Activated naive CD4-positive, alpha-beta T cell treated with anti-CD3 and anti-CD28 coated beads, Interleukin-2, amount 50 U/mL, for 24 hours (primary cell): ENCODE data around the gene ZNF750.

ENCODE experiments used
- H3K27ac Mint-ChIP-seq: one replicate; pipeline ENCODE4 v1.8.0; 2021; ENCODE audit warnings: mild to moderate bottlenecking, mixed read lengths
- H3K27me3 Mint-ChIP-seq: one replicate; pipeline ENCODE4 v1.8.0; 2021; ENCODE audit warnings: mixed read lengths
- H3K36me3 Mint-ChIP-seq: one replicate; pipeline ENCODE4 v1.8.0; 2021; ENCODE audit warnings: mixed read lengths
- H3K4me1 Mint-ChIP-seq: one replicate; pipeline ENCODE4 v1.8.0; 2021; ENCODE audit warnings: mixed read lengths
- H3K4me3 Mint-ChIP-seq: one replicate; pipeline ENCODE4 v1.8.0; 2021; ENCODE audit warnings: mild to moderate bottlenecking, mixed read lengths
- H3K9me3 Mint-ChIP-seq: one replicate; pipeline ENCODE4 v1.8.0; 2021; ENCODE audit warnings: mixed read lengths

The ZNF750 gene

DNA sequence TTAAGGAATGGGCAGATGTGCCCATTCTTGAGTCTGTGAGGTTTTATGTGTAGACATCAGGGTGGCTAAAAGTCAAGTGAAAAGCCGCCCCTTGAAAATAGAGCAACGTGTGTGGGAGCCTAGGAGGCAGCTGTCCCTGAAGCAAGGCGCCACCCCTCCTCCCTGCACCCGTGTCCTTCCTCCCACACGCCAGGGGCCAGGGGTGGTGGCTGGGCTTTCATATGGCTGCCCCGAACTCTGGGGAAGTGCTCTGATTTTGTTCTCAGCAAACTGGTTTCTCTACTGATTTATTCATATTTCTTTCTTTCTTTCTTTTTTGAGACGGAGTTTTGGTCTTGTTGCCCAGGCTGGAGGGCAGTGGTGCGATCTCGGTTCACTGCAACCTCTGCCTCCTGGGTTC is 4.7 kb downstream of the ZNF750 start:
- Mint-ChIP-seq H3K36me3 (no peaks in the 10 kb centered on the region), H3K27me3 (no peaks in the 10 kb centered on the region), H3K4me3 (no peak overlapping the region), H3K27ac (no peak overlapping the region), H3K9me3 (no peaks in the 10 kb centered on the region), H3K4me1 (no peaks in the 10 kb centered on the region)

GRCh38 chr17:82832881-82833475 is 6.8 kb downstream of the ZNF750 start:
- Mint-ChIP-seq H3K4me3 (no peak overlapping the region), H3K27me3 (no peaks in the 10 kb centered on the region), H3K27ac (no peak overlapping the region), H3K9me3 (no peaks in the 10 kb centered on the region), H3K36me3 (peaks cover 5% of the 10 kb centered on the region), H3K4me1 (no peaks in the 10 kb centered on the region)

DNA sequence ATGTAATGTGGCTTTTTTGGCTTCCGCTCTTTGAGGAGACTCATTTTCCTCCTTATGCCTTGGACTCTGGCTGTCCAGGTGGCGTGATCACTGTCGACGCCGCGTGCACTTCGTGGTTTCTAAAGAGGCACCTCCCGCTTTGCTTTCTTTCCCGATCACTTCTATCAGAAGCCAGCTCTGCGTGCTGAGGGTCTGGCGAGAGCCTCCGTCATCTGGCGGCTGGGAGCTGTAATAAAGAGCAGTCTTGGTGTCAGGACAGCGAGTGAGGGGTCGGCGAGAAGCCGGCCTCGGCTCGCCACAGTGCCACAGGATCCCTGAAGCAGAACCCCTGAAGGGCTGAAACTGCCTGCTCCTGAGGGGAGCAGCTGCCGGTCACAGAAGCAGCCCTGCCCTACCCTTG is 7.4 kb downstream of the ZNF750 start:
- Mint-ChIP-seq H3K27me3 (no peaks in the 10 kb centered on the region), H3K36me3 (peaks cover 8% of the 10 kb centered on the region), H3K4me3 (no peak overlapping the region), H3K9me3 (no peaks in the 10 kb centered on the region), H3K4me1 (no peaks in the 10 kb centered on the region), H3K27ac (no peak overlapping the region)

DNA sequence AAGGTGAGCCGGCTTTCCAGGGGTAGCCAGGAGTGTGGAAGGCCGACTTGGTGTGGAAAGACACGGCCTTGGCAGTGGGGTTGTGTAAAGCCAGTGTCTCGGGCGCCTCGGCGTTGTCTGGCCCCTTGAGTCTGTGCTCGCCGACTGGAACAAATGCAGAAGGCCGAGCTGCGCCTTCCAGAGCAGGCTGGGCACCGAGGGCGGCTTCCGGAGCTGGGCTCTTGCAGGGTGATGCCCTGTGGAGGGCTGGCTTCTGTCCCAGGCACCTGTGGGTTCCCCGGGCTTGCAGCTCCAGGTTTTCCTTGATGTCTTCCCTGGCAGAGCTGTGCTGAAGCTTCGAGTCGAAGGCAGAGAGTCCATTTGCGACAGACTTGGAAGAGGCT is 8.0 kb downstream of the ZNF750 start:
- H3K27me3 Mint-ChIP-seq: no peaks in the 10 kb centered on the region
- no peaks in the 10 kb centered on the region for H3K4me1 Mint-ChIP-seq
- H3K36me3 Mint-ChIP-seq: peaks cover 8% of the 10 kb centered on the region
- H3K27ac Mint-ChIP-seq: no peak overlapping the region
- no peaks in the 10 kb centered on the region for H3K9me3 Mint-ChIP-seq
- no peak overlapping the region for H3K4me3 Mint-ChIP-seq

DNA sequence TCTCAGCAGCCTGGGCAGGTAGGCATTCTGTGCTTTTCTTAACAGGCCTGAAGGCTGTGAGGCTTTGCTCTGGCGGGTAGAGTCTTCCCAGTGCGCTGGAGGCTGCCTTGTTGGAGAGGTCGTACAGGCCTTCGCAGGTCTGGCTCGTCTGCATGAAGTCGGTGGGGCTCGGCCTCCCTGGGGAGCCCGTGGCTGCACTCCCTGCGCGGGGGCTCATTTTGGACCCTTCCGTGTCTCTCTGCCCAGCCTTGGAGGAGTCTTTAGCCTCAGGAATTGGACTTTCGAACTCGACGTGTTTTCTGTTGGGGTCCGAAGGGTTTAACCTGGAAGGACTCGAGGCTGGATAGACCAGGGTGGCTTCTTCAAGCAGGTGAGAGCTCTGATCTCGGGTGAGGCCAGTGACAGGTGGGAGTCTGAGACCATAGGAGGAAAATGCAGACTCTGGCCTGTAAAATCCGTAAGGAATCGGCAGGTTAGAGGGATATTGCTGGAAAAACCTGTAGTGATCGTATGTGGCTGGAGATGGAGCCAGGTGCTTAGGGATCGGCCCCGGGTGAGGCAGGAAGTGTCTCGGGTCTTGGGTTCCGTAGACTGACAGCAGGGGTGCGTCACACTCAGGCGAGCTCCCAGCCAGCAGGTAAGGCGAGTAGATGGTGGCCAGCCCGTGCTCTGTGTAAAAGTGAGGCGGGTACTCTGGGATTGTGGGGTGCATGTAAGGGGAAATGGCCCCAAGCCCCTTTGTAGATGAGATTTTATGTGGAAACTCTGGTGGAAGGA is 8.6 kb downstream of the ZNF750 start:
- Mint-ChIP-seq H3K27me3 (no peaks in the 10 kb centered on the region), H3K9me3 (no peaks in the 10 kb centered on the region), H3K4me3 (no peak overlapping the region), H3K27ac (no peak overlapping the region), H3K4me1 (no peaks in the 10 kb centered on the region), H3K36me3 (peaks cover 8% of the 10 kb centered on the region)

- no peaks in the 10 kb centered on the region for H3K4me1 Mint-ChIP-seq
- peaks cover 8% of the 10 kb centered on the region for H3K36me3 Mint-ChIP-seq
- no peaks in the 10 kb centered on the region for H3K9me3 Mint-ChIP-seq
- no peak overlapping the region for H3K27ac Mint-ChIP-seq
- no peaks in the 10 kb centered on the region for H3K27me3 Mint-ChIP-seq
- no peak overlapping the region for H3K4me3 Mint-ChIP-seq
Observed at GRCh38 chr17:82830249-82830661, 9.6 kb downstream of the ZNF750 start.

DNA sequence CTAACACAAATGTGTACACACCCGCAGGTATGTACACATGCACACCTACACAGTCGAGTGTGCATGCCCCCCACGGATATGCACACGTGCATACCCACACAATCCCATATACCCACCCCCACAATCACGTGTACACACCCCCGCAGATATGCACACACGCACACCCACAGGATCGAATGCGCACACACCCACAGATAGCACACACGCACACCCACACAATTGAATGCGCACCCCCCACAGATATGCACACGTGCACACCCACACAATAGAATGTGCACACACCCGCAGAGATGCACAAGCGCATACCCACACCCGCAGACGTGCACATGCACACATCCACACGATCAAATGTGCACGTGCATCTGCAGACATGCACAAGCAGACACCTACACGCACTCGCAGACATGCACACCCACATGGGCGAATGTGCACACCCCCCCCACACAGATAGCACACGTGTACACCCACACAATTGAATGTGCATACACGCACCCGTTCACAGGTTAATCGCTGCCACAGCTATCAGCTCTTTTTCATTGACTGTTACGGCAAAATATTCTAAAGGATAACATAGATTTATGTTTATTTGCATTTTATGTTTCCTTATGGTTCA is 10.8 kb downstream of the ZNF750 start:
- peak overlapping the region; percentile 15 for H3K27ac Mint-ChIP-seq
- H3K4me3 Mint-ChIP-seq: no peak overlapping the region
- H3K27me3 Mint-ChIP-seq: no peaks in the 10 kb centered on the region
- H3K4me1 Mint-ChIP-seq: no peaks in the 10 kb centered on the region
- H3K9me3 Mint-ChIP-seq: no peaks in the 10 kb centered on the region
- H3K36me3 Mint-ChIP-seq: peaks cover 8% of the 10 kb centered on the region

- H3K9me3 Mint-ChIP-seq: no peaks in the 10 kb centered on the region
- no peak overlapping the region for H3K4me3 Mint-ChIP-seq
- no peaks in the 10 kb centered on the region for H3K27me3 Mint-ChIP-seq
- H3K36me3 Mint-ChIP-seq: peaks cover 15% of the 10 kb centered on the region
- H3K27ac Mint-ChIP-seq: no peak overlapping the region
- no peaks in the 10 kb centered on the region for H3K4me1 Mint-ChIP-seq
Observed at GRCh38 chr17:82826956-82827355, 12.9 kb downstream of the ZNF750 start.

- Mint-ChIP-seq H3K4me1 (no peaks in the 10 kb centered on the region), H3K36me3 (peaks cover 16% of the 10 kb centered on the region), H3K27ac (no peak overlapping the region), H3K9me3 (no peaks in the 10 kb centered on the region), H3K27me3 (no peaks in the 10 kb centered on the region), H3K4me3 (no peak overlapping the region)
Observed at GRCh38 chr17:82826211-82826610, 13.6 kb downstream of the ZNF750 start.

GRCh38 chr17:82825540-82826124 is 14.2 kb downstream of the ZNF750 start:
- Mint-ChIP-seq H3K9me3 (peaks cover under 1% of the 10 kb centered on the region), H3K4me1 (no peaks in the 10 kb centered on the region), H3K27ac (no peak overlapping the region), H3K27me3 (no peaks in the 10 kb centered on the region), H3K36me3 (peaks cover 20% of the 10 kb centered on the region), H3K4me3 (no peak overlapping the region)

GRCh38 chr17:82823004-82823403 is 16.8 kb downstream of the ZNF750 start:
- Mint-ChIP-seq H3K27me3 (no peaks in the 10 kb centered on the region), H3K4me1 (no peaks in the 10 kb centered on the region), H3K9me3 (peaks cover 5% of the 10 kb centered on the region), H3K4me3 (no peak overlapping the region), H3K36me3 (peaks cover 26% of the 10 kb centered on the region), H3K27ac (no peak overlapping the region)

DNA sequence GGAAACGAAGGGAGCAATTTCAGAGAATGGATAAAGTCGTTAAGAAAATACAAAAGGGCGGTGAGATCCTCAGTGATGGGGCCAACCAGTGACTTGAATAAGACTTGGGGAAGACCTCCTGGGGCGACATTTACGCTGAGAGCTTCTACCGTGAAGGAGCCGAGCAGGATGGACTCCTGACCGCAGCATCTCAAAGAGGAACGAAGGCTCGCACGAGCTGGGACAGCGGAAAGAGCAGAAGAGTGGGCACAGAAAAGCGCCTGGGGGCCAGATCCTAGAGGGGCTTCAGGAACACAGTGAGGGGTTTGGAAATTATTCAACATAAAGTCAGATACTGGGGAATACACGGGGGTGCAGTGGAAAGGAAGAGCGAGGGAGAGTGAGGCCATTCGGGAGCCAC is 17.5 kb downstream of the ZNF750 start:
- Mint-ChIP-seq H3K4me3 (no peak overlapping the region), H3K9me3 (peaks cover 5% of the 10 kb centered on the region), H3K27ac (no peak overlapping the region), H3K4me1 (no peaks in the 10 kb centered on the region), H3K36me3 (peaks cover 26% of the 10 kb centered on the region), H3K27me3 (no peaks in the 10 kb centered on the region)

GRCh38 chr17:82821554-82821953 is 18.3 kb downstream of the ZNF750 start:
- Mint-ChIP-seq H3K9me3 (peaks cover 5% of the 10 kb centered on the region), H3K4me1 (no peaks in the 10 kb centered on the region), H3K27ac (no peak overlapping the region), H3K27me3 (no peaks in the 10 kb centered on the region), H3K36me3 (peaks cover 26% of the 10 kb centered on the region), H3K4me3 (no peak overlapping the region)

- Mint-ChIP-seq H3K27me3 (no peaks in the 10 kb centered on the region), H3K36me3 (peaks cover 29% of the 10 kb centered on the region), H3K4me1 (peaks cover 3% of the 10 kb centered on the region), H3K4me3 (no peak overlapping the region), H3K27ac (no peak overlapping the region), H3K9me3 (peaks cover 5% of the 10 kb centered on the region)
Observed at GRCh38 chr17:82820278-82821251, 19.3 kb downstream of the ZNF750 start.

- no peak overlapping the region for H3K4me3 Mint-ChIP-seq
- H3K4me1 Mint-ChIP-seq: peaks cover 3% of the 10 kb centered on the region
- H3K36me3 Mint-ChIP-seq: peaks cover 31% of the 10 kb centered on the region
- H3K9me3 Mint-ChIP-seq: peaks cover 5% of the 10 kb centered on the region
- H3K27me3 Mint-ChIP-seq: no peaks in the 10 kb centered on the region
- no peak overlapping the region for H3K27ac Mint-ChIP-seq
Observed at GRCh38 chr17:82817947-82818346, 21.9 kb downstream of the ZNF750 start.
